NK-92 (cell line): ENCODE results near the gene MYOCOS.
"Not testable (repeated sequence)": the region's sequence is repeated elsewhere in the genome, so short reads cannot be mapped to it uniquely, and the experiment has no call there.

Experiments
- DNase-seq: peaks from one replicate; lab custom pipeline; 2025; ENCODE audit not compliant: unreplicated experiment; lab: John Stamatoyannopoulos, UW

Gene MYOCOS, protein sequence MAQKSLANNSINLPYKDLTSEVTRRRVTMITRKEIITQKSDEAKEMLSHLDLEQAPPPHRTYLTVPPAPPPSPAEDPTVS

DNA sequence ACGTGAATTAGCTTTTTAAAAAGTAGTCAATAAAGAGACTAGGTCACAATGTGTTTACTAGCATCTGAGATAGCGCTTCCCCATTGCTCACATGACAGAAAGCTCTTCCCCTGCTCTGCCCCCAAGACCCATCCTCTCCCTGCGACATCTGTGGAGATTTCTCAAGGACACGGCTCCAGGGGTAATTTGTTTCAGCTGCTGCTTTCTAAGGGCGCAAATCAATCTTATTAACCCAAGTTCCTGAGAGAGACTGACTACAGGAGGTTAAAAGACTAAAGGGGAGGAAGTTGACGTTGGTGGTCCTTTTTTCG is at the start of gene MYOCOS:
Gene MYOCOS (plus strand): TSS at position 92 of the 311 bp plus-strand sequence. CDS start 1,641 bp downstream, outside the sequence.
- DNase-seq, result no peak

DNA sequence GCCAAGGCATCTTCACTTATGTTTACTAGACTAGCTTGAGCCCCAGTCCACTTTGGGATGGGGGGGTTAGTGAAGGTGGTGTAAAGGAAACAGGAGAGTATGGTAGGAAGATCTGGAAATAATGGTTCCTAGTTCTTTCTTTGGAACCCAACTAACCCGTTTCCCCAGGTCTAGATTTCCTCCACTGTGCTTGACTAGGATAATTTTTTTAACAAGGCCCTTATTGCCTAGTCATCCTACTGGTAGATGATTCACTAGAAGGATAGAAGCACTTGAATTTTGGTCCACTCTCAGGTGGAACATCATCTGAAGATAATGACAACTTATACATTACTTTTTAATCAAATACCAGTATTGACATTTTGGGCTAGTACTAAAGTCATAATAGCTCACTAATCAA is 45.9 kb upstream of the MYOCOS start:
- DNase-seq, result no peak

DNA sequence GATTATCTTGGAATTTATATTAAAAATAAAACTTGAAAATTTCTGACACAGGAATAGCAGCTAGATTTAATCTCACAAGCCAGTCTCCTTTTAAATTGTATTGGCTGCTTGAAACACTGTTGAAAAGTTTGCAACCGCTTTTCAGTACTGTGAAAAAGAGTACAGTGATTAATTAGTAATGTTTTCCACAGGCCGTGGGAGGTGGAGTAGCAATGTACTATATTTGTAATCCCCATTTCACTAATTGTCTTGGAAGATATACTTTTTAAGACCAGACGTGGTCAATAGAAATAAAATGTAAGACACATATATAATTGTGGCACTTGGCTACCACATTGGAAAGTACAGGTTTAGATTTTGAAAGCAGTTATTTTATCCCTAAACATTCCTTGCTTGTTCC is 40.8 kb upstream of the MYOCOS start:
- no peak for DNase-seq

DNA sequence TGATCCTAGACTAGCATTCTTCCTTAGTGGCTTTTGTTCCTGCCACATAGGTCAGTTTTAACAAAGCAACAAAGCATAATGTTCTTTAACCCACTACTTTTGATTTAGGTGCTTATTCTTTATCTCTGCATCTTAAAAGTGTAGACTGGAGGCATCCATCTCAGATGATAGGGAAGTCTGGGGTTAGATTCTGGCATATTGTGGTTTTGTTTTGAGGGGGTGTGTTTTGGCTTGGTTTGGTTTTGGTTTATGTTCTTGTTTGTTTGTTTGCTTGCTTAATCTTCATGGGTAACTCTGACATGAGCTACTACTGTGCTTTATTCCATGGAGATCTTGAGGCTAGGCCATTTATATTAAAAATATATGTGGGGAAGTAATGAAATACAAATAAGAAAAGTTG is 40.3 kb upstream of the MYOCOS start:
- DNase-seq, result no peak

DNA sequence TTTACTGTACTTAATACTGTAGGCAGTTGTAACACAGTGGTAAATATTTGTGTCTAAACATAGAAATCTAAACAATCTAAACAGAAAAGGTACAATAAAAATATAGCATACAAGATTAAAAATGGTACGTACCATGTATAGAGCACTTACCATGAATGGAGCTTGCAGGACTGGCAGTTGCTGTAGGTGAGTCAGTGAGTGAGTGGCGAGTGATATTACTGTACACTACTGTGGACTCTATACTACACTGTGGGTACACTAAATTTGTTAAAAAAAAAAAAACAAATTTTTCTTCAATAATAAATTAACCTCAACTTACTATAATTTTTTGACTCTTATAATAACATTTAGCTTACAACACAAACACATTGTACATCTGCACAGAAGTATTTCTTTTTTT is 39.5 kb upstream of the MYOCOS start:
- DNase-seq, result no peak

DNA sequence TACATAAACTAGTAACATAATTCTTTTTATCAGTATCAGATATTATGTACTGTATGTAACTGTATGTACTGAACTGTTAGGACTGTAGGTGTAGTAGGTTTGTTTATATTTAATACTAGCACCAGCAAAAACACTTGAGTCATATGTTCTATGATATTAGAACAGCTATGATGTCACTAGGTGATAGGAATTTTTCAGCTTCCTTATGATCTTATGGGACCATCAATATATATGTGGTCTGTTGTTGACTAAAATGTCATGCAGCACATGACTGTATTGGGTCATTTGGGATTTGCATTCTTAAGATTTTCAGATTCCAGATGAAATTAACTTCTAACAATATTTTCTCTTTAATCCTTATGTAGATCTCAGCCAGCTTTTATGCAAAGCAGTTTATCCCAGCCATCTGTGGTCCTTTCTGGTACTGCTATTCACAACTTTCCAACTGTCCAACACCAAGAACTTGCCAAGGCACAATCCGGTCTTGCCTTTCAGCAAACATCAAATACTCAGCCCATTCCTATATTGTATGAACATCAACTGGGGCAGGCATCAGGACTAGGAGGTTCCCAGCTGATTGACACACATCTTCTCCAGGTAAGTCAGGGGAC is 38.3 kb upstream of the MYOCOS start:
- no peak for DNase-seq

DNA sequence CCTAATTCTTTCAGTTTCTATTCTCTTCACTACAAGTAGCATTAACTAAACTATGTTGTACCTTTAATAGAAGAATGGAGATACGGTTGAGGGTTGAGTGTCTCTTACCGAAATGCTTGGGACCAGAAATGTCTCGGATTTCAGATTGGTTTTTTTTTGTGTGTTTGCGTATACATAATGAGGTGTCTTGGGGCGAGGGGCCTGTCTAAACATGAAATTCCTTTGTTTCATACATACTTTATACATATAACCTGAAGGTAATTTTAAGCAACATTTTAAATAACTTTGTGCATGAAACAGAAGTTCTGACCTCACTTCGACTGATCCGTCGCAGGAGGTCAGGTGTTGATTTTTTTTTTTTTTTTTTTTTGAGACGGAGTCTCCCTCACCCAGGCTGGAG is 36.3 kb upstream of the MYOCOS start:
- DNase-seq, result no peak

DNA sequence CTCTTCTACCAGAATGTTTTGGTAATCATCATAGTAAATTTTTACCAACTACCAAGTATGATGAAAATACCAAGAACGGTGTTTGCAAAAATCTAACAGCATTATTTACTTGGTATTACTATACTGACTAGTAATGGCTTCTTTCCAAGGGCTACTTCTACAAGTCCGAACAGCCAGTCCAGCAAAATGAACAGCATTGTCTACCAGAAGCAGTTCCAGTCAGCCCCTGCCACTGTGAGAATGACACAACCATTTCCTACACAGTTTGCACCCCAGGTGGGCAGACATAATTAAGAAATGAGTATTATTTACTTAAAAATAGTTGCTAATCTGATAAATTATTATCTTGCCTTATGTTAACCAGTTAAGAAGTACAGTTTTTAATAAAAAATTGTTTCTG is 33.8 kb upstream of the MYOCOS start:
- no peak for DNase-seq

DNA sequence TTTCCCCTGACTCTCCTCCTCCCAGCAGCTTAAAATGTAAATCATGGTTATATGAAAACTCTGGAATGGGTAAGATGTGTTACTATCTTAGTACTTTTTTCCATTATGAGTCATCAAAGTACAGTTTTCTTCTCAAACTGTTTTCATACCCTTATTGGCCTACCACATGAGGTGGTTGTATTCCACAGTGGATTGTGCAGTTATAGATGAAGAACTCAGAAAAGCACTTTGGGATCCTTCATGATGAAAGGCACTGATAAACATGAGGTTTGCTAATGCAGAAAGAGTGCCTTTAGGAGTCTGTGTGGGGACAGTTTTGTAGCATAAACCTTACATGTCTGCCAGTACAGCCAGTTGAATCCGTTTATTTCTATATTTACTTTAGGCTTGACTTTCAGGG is 32.0 kb upstream of the MYOCOS start:
- DNase-seq, result no peak

DNA sequence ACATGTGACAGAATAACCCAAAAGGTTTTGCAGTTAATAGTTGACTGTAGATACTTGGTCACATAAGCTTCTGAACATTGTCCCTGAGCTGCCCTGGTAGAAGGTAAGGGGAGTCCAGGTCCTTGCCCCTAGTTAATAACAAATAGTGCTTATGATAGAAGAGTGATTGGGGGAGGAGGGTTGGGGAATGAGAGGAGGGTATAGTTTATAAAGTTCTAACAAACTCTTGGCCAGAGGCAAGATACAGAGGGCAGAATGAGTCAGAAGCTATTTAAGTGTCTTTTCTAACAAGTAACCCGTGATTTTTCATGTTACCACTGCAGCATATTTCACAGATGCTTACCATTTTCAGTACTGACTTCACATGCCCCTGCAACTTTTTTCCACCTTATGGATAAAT is 26.7 kb upstream of the MYOCOS start:
- no peak for DNase-seq

DNA sequence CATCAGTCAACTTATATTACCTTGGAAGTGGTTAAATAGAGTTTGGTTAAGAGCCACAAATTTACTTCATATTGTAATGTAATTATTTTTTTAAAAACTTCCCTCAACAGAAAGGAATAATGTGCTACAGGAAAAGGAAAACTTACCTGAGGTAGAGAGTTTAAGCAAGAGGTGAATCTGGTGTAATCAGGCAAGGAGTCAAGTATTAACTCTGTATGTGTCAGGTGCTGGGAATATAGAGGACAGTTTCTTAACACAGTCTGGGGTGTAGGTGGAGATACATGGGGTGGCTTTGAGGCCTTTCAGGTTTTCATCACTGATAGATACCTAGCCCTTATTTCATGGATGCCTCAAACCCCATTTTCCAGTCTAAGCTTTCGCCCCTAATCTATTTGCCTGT is 25.9 kb upstream of the MYOCOS start:
- DNase-seq, result no peak

DNA sequence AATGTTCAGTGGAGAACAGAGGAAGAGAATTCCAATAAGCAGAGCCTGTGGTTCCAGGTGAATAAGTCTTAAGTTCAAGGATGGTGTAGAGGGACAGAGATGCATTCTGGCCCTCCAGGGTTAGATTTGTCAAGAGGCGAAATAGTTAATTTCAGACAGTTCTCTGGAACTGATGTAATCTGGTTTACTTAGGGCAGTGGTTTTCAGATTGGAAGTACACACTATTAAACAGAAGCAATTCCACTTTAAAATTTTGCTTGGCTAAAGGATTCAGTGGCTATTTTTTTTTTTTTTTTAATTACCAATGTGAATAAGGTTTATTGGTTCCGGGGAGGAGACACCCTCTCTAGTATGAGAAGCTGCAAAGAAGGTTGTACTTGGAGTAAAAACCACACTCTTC is 25.3 kb upstream of the MYOCOS start:
- no peak for DNase-seq

DNA sequence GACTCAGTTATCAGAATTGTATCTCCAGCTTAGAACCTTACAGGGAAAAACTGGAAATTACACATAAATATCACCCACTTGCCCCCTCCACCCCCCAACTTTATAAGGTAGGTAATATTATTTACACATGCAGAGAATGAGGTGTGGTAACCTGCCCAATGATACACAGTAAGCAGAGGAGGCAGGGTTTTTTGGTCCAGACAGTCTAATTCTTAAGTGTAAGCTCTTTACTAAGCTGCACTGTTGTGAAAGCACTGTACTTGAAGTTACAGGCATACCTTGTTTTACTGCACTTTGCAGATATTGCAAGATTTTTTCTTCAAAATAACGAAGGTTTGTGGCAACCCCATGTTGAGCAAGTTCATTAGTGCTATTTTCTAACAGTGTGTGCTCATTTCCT is 24.8 kb upstream of the MYOCOS start:
- DNase-seq, result no peak

DNA sequence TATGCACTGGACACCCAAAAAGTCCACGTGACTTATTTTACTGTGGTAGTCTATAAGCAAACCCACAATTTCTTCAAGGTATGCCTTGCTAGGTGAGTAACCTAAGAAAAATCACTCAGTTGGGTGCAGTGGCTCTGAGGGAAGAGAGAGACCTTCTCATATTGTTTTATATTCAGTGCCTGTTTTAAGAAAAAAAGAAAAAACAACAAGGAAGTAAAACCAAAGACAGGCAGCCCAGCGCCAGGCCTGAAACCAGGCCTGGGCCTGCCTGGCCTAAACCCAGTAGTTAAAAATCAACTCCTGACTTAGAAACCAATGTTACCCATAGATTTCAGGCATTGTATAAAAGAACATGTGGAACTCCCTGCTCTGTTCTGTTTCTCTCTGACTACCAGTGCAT is 21.7 kb upstream of the MYOCOS start:
- not testable (repeated sequence) for DNase-seq

DNA sequence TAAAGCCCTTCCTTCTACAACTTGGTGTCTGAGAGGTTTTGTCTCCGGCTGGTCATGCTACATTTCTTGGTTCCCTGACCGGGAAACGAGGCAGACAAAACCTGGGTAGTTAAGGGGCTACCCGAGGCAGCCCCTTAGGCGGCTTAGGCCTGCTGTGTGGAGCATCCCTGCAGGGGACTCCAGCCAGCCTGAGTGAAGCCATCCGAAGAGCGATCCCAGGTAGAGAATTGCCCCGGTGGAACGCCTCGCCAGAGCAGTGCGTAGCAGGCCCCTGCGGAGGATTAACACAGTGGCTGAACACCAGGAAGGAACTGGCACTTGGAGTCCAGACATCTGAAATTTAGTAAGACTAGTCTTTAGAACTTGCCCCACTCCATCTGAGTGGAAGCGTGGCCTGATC is 21.2 kb upstream of the MYOCOS start:
- DNase-seq, result no peak

DNA sequence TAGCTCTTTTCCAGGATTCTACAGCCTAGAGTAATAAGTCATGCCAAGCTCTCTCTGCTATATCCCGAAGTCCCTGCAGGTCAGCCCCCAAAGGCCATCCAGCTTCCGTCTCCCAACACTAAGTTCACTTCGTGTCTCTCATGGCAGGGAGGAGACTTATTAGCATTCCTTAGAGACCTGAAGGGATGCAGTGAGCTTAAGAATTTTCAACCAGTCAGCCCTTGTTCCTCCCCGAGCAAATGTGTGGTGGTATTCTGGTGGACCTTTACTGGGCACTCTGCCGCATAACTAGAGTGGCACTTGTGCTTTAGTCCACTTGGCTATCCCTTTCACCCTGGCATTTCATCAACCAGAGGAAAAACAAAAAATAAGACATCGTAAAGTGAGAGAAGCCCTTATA is 19.0 kb upstream of the MYOCOS start:
- DNase-seq, result not testable (repeated sequence)

DNA sequence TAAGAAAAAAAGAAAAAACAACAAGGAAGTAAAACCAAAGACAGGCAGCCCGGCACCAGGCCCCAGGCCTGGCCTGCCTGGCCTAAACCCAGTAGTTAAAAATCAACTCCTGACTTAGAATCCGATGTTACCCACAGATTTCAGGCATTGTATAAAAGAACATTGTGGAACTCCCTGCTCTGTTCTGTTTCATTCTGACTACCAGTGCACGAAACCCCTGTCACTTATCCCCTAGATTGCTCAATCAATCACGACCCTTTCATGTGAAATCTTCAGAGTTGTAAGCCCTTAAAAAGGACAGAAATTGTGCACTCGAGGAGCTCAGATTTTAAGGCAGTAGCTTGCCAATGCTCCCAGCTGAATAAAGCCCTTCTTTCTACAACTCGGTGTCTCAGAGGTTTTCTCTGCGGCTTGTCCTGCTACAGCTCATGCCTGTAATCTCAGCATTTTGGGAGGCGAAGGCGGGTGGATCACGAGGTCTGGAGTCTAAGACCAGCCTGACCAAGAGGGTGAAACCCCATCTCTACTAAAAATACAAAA is 15.6 kb upstream of the MYOCOS start:
- DNase-seq, result no peak

DNA sequence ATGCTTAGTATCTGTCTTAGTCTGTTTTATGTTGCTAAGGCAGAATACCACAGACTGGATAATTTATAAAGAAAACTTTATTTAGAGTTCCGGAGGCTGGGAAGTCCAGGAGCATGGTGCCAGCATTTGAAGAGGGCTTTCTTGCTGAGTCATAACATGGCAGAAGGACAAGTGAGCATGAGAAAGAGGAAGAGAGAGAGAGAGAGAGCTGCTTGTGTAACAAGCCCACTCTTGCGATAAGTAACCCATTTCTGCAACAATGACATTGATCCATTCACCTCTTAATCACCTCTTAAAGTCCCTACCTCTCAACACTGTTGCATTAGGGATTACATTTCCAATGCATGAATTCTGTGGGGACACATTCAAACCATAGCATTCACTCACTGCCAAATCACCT is 11.7 kb upstream of the MYOCOS start:
- DNase-seq, result no peak

DNA sequence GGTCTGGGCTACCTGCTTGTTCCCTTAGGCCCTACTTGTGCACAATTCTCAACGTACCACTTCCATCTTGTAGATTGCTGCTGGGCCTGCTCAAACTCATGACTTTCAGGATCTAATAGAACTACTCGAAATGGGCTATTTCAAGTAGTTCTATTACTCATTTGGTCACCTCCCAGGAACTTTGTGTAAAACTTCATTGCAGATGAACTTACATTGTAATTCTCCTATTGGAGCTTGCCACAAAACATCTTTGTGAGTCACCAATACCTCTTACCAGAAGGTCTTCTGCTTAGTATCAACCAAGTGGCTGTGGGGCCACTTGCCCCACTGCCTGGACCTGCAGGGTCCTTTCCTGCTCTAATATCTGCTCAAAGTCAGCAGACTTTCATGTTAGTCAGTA is 10.7 kb upstream of the MYOCOS start:
- DNase-seq, result no peak

DNA sequence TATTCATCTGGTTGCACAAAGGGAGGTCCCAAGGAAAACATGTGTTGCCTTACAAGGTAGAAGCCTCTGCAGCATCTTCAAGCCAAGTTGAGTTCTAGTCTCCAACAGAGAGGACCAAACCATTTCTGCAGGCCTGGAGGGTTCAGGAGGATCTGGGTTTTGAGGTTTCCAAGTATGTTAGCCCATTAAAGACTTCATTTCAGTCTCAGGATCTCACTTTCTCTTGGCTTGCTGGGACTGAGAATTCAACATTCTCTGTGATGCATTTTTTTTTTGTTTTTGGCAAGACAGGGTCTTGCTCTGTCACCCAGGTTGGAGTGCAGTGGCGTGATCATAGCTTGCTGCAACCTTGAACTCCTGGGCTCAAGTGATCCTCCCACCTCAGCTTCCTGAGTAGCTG is 8.8 kb upstream of the MYOCOS start:
- DNase-seq, result no peak

DNA sequence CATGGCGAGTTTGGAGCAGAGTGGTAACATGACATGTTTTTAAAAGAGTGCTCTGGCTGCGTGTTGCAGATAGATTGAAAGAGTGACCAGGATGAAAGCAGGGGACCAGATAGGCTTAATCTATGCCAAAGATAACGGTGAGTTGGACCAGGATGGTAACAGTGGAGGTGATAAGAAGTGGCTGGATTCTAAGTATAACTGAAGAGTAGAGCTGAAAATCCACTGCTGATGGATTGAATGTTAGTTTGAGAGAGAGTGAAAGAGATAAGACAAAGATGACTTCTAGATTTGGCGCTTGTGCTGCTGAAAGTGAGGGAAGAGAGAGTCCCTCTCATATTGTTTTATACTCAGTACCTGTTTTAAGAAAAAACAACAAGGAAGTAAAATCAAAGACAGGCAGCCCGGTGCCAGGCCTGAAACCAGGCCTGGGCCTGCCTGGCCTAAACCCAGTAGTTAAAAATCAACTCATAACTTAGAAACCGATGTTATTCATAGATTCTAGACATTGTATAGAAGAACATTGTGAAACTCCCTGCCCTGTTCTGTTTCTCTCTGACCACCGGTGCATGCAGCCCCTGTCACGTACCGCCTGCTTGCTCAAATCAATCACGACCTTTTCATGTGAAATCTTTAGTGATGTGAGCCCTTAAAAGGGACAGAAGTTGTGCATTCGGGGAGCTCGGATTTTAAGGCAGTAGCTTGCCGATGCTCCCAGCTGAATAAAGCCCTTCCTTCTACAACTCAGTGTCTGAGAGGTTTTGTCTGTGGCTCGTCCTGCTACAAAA is 6.7 kb upstream of the MYOCOS start:
- DNase-seq, result not testable (repeated sequence)

DNA sequence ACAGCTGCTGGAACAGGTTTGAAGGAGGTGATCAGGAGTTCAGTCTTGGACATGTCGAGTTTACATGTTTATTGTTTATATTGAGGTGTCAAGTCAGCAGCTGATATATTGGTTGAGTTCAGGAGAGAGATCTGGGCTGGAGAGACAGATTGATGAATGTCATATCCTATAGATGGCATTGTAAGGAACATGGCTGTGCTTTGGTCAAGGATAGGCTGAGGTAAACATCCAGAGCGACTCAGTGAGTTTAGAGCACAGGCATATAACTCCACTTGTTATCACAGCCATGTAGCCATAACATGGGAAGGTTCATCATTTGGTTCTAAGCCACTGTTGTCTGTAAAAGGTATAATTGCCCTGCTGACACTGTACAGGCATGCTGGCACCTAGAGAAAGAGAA is 5.5 kb upstream of the MYOCOS start:
- no peak for DNase-seq
